ENCODE results near the gene TBC1D1.

DNA sequence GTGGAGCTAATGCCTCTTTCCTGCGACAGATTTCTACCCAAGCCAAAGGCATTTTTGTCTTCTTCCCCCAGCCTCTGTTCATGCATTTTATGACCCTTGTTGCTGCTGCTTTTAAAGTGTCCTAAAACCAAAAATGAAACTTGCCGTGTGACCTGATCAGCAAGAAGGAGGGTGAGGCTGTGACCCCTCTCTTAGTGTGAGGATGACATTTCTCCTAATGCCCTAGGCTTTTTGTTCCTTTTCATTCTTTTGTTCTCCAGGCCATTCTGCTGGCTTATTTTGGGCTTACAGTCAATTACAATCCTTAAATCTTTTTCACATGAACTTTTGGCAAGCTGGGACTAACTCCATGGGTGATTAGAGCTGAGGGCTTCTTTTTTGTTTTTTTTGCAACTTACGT, 103.7 kb downstream of the TBC1D1 start:
- no peak for TF ChIP-seq POLR2A (IDR thresholded peaks at IDR 0.05)
- TF ChIP-seq POLR2AphosphoS5 (IDR thresholded peaks at IDR 0.05), result no peak
- TF ChIP-seq, protein P1, sequence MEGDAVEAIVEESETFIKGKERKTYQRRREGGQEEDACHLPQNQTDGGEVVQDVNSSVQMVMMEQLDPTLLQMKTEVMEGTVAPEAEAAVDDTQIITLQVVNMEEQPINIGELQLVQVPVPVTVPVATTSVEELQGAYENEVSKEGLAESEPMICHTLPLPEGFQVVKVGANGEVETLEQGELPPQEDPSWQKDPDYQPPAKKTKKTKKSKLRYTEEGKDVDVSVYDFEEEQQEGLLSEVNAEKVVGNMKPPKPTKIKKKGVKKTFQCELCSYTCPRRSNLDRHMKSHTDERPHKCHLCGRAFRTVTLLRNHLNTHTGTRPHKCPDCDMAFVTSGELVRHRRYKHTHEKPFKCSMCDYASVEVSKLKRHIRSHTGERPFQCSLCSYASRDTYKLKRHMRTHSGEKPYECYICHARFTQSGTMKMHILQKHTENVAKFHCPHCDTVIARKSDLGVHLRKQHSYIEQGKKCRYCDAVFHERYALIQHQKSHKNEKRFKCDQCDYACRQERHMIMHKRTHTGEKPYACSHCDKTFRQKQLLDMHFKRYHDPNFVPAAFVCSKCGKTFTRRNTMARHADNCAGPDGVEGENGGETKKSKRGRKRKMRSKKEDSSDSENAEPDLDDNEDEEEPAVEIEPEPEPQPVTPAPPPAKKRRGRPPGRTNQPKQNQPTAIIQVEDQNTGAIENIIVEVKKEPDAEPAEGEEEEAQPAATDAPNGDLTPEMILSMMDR (IDR thresholded peaks at IDR 0.05), result no peak

Measured in prostate gland (tissue), 2 donors.